Measurements from ENCODE around the gene HOOK1. TPM values are rescaled to one million over a fixed set of nuclear protein-coding genes. Genes with fewer than 3 reads are reported as not detected.

The HOOK1 gene
- polyA plus RNA-seq (2012; ENCODE audit: missing spikeins) = 0.13 TPM

DNA sequence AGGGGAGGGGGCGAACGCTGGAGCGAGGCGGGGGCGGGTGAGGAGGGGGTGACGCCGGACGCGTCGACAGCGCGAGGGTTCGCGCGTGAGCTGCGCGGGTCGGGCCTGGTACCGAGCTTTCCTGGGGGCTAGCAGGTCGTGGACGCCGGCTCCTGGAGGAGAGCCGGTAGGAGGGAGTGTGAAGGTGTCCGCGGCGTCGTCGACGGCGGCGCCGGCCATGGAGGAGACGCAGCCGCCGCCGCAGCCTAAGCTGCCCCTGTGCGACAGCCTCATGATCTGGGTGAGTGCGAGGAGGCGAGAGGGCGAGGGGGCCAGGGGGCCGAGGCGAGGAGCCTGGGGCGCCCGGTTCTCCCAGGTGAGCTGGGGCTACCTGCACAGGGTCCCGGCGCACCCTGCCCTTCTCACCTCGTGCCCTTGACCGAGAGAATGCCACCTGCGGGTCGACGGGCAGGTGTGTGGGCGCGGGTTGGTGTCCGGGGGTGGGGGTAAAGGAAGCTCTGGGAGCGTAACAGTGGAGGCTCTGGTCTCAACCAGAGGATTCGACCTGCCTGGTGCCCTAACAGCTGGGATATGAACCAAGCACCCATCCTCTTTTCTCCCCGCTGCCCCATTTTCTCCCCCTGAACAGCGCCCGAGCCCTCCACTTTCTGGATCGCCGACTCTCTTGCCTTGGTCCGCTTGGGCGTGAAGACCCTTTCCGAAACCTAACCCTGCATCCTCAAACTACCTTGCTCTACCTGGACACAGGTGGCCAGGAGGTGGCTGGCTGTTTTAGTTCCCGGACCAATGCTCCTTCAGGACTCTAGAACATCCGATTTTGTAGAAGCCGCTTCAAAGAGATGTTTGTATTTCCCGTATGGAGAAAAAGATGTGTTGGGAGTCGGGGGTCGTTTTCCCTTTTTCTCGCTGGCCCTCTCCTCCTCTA lies at the start of gene HOOK1:
Gene HOOK1, plus strand, starts transcription at position 49 of the 925 bp plus-strand sequence. Its CDS starts 169 bp downstream, at position 218.
- DNase-seq (ENCODE audit: insufficient read length) (peak; percentile 1), FAIRE-seq (no peak)
- no peak for TF ChIP-seq POLR2AphosphoS5 (IDR thresholded peaks at IDR 0.05; ENCODE audit: low read depth, low read length)
- TF ChIP-seq TAF1 (IDR thresholded peaks at IDR 0.05; ENCODE audit: borderline replicate concordance, low read depth, low read length) = no peak
- TF ChIP-seq POLR2A (IDR thresholded peaks at IDR 0.05; ENCODE audit: low read depth, low read length) = no peak

DNA sequence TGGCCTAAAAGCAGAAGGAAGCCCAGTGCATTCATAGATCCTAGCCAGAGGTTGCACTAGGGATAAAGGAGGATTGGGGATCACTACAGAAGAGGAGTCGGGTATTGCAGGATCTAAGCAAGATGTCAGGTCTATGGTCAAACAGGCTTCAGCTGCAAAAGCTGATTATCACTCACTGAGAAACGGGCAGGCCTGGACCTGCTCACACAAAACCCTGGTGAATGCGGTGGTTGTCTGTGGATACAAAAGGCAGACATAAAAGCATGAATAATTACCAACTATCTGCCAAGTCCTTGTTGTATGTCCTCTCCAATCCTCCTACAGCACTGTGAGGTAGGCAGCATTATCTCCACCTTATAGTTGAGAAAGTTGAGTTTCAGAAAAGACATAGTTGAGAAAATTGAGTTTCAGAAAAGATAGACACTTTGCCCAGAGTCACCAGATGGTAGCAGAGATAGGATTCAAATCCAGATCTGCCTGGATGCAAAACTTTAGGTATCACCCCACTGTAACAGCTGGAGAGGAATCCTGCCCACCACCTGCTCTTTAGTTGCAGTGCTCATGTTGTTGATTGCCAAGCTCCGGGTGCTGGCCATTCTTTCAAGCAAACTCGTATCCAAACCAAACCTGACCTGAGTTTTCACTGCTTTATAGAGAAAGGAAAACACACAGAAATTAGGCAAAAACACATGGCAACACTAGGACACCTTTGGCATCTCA lies 49.6 kb upstream of the HOOK1 start:
- DNase-seq (ENCODE audit: insufficient read length) (no peak), FAIRE-seq (no peak)
- no peak for TF ChIP-seq POLR2A (IDR thresholded peaks at IDR 0.05; ENCODE audit: low read depth, low read length)
- no peak for TF ChIP-seq TAF1 (IDR thresholded peaks at IDR 0.05; ENCODE audit: borderline replicate concordance, low read depth, low read length)
- TF ChIP-seq POLR2AphosphoS5 (IDR thresholded peaks at IDR 0.05; ENCODE audit: low read depth, low read length) = no peak

DNA sequence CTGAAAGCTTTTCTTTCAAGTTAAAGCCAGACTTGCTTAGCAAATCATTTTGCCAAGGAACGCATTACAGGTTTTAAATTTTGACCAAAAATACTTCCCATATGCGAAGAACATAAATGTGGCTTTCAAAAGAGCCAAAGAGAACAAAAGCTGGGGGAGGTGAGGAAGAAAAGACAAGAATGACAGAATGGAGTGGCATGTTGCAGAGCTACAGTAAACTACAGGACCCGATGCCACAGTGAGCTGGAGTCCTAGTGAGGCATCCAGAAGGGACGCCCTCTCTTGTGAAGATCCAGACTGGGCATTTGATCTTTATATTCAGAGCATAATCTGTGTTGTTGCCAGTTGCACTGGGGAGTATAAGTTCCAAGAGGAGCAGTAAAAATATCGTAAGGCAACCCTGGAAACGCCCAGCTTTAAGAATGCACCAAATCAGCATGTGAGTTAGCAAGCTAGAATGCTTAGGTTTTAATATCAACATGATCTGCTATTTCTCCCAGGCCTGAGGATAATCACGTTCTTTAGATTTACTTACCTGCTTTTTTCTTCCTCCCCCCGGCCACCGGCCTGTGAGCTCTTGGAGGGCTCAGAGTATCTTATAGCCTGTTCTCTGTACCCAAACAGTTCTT lies 48.4 kb upstream of the HOOK1 start:
- no peak for TF ChIP-seq POLR2AphosphoS5 (IDR thresholded peaks at IDR 0.05; ENCODE audit: low read depth, low read length)
- no peak for TF ChIP-seq TAF1 (IDR thresholded peaks at IDR 0.05; ENCODE audit: borderline replicate concordance, low read depth, low read length)
- no peak for TF ChIP-seq POLR2A (IDR thresholded peaks at IDR 0.05; ENCODE audit: low read depth, low read length)
- FAIRE-seq (no peak), DNase-seq (ENCODE audit: insufficient read length) (no peak)

DNA sequence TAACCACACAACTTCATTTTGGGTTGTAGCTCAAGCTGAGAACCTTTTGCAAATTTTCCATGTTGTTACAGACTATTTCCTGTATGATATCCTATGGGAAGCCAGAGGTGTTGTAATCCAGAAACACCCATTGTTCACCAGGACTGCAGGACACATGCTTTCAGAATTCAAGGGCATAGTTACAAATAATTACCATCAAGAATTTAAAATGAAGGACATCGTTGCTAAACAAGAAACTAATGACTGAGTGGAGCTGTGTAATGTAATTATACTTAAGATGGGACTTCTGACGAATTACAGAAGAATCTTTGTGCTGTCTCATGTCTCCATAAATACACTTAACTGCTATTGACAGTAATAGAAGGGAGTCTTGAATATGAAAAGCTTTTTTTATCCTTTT lies 47.6 kb upstream of the HOOK1 start:
- FAIRE-seq (no peak), DNase-seq (ENCODE audit: insufficient read length) (no peak)
- TF ChIP-seq TAF1 (IDR thresholded peaks at IDR 0.05; ENCODE audit: borderline replicate concordance, low read depth, low read length) (no peak), POLR2A (IDR thresholded peaks at IDR 0.05; ENCODE audit: low read depth, low read length) (no peak), POLR2AphosphoS5 (IDR thresholded peaks at IDR 0.05; ENCODE audit: low read depth, low read length) (no peak)

DNA sequence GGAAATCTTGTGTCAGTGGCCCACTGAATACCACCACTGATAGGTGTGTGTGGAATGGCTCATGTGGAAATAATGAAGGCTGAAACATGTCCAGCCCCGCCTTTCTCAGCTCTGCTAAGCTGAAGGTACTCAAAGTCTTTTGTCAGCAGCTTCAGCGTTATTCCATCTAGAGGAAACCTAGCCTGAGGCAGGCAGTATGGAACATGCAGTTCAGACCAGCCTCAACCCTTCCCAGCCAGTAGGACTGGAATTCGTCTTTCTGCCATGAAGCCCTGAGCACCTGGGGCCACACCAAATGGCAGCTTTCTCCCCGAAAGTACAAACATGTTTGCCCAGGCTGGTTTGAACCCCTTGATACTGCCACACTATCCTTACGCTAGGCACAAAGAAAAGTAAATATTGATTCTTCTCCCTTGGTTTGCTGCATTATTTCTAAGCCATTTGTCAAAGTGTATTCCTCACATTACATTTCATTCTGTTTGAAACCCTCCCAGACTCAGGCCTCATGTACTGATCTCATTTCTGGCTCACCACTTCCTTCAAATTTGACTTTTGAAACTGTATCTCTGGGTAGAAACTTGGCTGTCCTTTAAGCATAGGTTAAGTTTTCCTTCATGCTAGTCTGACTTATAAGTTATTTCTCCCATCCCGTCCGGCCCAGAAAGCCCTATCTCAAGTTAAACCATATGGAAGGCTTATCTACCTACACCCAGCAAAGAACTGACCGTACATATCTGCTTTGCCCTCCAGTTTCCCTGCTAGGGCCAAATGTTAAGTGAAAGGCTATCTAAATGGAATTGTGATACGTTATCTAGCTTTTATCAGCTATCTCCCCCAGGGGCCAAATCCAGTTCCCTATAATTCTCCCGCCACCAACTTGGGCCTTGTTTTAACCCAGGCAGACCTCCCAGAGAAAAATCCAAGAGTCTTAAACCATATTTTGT lies 45.7 kb upstream of the HOOK1 start:
- no peak for FAIRE-seq
- TF ChIP-seq POLR2A (IDR thresholded peaks at IDR 0.05; ENCODE audit: low read depth, low read length) = no peak
- no peak for TF ChIP-seq TAF1 (IDR thresholded peaks at IDR 0.05; ENCODE audit: borderline replicate concordance, low read depth, low read length)
- no peak for TF ChIP-seq POLR2AphosphoS5 (IDR thresholded peaks at IDR 0.05; ENCODE audit: low read depth, low read length)
- no peak for DNase-seq (ENCODE audit: insufficient read length)

DNA sequence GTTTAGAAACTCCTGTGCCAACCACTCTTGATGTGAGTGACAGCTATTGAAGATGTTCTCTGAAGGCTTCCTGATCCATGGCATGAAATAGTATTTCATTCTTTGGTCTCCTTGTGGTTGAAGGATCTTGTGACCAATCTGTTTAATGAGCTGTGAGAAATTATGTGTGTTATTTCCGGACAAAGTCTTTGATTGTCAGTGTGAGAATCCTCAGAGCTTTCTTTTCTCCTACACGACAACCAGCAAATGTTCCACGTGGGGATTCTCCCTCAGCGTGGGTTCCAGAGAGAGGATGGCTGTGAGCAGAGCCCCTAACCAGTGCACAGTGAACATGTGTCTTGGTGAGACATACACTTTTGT lies 45.0 kb upstream of the HOOK1 start:
- no peak for DNase-seq (ENCODE audit: insufficient read length)
- TF ChIP-seq TAF1 (IDR thresholded peaks at IDR 0.05; ENCODE audit: borderline replicate concordance, low read depth, low read length) (no peak), POLR2AphosphoS5 (IDR thresholded peaks at IDR 0.05; ENCODE audit: low read depth, low read length) (no peak), POLR2A (IDR thresholded peaks at IDR 0.05; ENCODE audit: low read depth, low read length) (no peak)
- no peak for FAIRE-seq

DNA sequence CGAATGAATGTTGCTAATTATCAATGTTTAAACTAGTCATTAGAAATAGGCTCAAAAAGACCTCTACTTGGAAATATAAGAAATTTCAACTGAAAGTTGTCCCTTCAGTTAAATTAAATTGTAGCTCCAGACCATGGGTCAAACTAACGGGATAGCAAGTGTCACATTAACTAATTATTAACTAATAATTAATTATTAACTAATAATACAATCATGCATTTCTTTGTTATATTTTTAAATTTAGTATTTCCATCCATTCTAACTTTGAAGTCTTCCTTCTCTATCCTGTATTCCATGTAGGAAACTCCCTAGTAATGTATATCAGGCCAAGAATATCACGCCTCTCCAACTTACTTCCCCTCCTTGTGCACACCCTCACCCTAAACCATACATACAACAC lies 43.4 kb upstream of the HOOK1 start:
- no peak for TF ChIP-seq TAF1 (IDR thresholded peaks at IDR 0.05; ENCODE audit: borderline replicate concordance, low read depth, low read length)
- TF ChIP-seq POLR2AphosphoS5 (IDR thresholded peaks at IDR 0.05; ENCODE audit: low read depth, low read length) = no peak
- no peak for TF ChIP-seq POLR2A (IDR thresholded peaks at IDR 0.05; ENCODE audit: low read depth, low read length)
- FAIRE-seq = no peak
- no peak for DNase-seq (ENCODE audit: insufficient read length)

DNA sequence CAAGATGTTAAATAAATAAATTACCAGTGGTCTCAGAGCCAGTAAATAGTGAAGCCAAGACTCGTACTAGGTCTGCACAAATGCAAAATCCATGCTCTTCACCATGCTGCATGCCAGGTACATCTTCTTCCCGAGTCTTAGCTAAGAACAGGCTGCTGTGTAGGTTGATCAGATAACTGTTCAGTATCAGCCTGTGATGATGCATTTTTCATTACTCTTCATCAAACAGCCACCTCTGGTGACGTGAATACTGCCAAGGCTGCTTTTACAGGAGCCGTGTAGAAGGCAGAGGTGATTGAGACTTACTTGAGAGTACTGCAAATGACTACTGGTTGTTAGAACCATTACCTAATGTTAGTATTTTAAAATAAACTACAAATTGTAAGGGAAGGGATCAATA lies 39.3 kb upstream of the HOOK1 start:
- DNase-seq (ENCODE audit: insufficient read length) = no peak
- no peak for FAIRE-seq

DNA sequence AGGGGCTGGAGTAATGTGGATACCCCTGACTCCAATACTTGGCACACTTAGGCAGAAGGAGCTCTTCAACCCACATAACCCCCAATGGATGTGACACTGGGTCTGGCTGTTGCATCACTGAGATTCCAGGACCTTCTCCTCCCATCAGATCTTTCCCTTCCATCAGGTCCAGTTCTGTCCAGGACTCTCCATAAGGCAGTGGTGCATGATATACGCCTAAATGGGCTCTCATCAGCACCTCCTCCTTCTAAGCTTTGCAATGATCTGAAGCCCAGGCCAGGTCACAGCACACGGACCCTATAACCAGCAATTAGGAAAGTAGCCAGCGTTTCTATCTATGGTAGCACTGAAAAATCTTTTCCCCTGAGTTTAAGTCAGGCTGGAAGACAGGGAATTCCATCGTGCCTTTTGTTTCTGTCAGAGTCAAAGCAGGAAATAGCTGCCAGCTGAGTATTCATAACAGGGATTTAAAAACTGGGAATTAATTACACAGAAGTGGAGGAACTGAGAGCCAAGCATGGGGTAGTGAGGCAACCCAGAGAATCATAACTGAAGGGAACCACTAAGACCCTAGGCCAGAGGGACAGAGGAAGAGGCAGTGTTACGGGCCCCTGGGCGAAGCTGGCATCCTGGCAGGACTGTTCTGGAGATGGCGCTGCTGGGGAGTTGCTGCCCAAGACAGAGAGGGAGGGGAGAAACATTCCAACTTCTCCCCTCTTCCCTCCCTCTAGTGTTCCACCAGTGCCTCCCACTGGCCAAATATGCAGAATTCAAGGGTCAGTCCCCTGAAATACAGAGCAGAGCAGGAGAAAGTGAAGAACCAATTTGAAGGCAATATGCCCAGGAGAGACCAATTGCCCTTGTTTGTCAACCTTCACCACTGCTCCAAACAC lies 37.5 kb upstream of the HOOK1 start:
- FAIRE-seq = no peak
- no peak for TF ChIP-seq TAF1 (IDR thresholded peaks at IDR 0.05; ENCODE audit: borderline replicate concordance, low read depth, low read length)
- TF ChIP-seq POLR2A (IDR thresholded peaks at IDR 0.05; ENCODE audit: low read depth, low read length) = no peak
- TF ChIP-seq POLR2AphosphoS5 (IDR thresholded peaks at IDR 0.05; ENCODE audit: low read depth, low read length) = no peak
- no peak for DNase-seq (ENCODE audit: insufficient read length)

More for the DNA sequence above, 39.3 kb upstream of the HOOK1 start:
- TF ChIP-seq POLR2AphosphoS5 (IDR thresholded peaks at IDR 0.05; ENCODE audit: low read depth, low read length) (no peak), TAF1 (IDR thresholded peaks at IDR 0.05; ENCODE audit: borderline replicate concordance, low read depth, low read length) (no peak), POLR2A (IDR thresholded peaks at IDR 0.05; ENCODE audit: low read depth, low read length) (no peak)

DNA sequence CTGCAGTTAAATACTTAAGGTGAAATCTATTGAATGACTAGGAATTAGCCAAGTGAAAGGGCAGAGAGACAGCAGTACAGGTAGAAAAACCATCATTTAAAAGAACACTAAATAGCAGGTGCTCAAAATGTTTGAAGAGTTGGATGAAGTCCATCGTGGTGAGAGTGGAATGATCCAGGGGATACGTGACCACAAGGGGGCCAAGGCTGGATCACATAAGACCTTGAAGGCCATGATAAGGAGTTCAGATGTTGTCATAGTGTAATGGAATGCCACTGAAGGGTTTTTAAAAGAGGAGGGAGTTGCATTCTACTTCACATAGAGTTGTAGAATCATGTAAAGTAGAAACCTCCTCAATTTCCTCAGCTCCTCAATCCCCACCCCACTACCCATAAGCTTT lies 34.8 kb upstream of the HOOK1 start:
- TF ChIP-seq TAF1 (IDR thresholded peaks at IDR 0.05; ENCODE audit: borderline replicate concordance, low read depth, low read length) = no peak
- no peak for TF ChIP-seq POLR2AphosphoS5 (IDR thresholded peaks at IDR 0.05; ENCODE audit: low read depth, low read length)
- no peak for TF ChIP-seq POLR2A (IDR thresholded peaks at IDR 0.05; ENCODE audit: low read depth, low read length)
- DNase-seq (ENCODE audit: insufficient read length) (no peak), FAIRE-seq (no peak)

Data from GM12892 (cell line).